ENCODE results near the gene GGPS1. TPM values are rescaled to one million over a fixed set of nuclear protein-coding genes. Genes with fewer than 3 reads are reported as not detected.

Gene GGPS1
- total RNA-seq, 1 experiment from 2014 or later = 37.3 TPM

- ChIA-PET POLR2A (interaction anchor here (1.8 kb wide), 1 partner anchor 37 kb away, joined by 18 read pairs; the partner anchor contains the start of genes ARID4B and GGPS1), CTCF (interaction anchor here (1.0 kb wide), 1 partner anchor 262 kb away, joined by 3 read pairs; no protein-coding TSS in a partner anchor)
- Mint-ChIP-seq H3K27me3 (ENCODE audit: low read depth) (no peaks in the 10 kb centered on the region; the same call in 1 of the 2 replicates), H3K4me3 (peak overlapping the region; percentile 98), H3K36me3 (peaks cover 5% of the 10 kb centered on the region), H3K4me1 (peaks cover 20% of the 10 kb centered on the region), H3K9me3 (no peaks in the 10 kb centered on the region), H3K27ac (peak overlapping the region; percentile 57)
- TF ChIP-seq, protein P1, sequence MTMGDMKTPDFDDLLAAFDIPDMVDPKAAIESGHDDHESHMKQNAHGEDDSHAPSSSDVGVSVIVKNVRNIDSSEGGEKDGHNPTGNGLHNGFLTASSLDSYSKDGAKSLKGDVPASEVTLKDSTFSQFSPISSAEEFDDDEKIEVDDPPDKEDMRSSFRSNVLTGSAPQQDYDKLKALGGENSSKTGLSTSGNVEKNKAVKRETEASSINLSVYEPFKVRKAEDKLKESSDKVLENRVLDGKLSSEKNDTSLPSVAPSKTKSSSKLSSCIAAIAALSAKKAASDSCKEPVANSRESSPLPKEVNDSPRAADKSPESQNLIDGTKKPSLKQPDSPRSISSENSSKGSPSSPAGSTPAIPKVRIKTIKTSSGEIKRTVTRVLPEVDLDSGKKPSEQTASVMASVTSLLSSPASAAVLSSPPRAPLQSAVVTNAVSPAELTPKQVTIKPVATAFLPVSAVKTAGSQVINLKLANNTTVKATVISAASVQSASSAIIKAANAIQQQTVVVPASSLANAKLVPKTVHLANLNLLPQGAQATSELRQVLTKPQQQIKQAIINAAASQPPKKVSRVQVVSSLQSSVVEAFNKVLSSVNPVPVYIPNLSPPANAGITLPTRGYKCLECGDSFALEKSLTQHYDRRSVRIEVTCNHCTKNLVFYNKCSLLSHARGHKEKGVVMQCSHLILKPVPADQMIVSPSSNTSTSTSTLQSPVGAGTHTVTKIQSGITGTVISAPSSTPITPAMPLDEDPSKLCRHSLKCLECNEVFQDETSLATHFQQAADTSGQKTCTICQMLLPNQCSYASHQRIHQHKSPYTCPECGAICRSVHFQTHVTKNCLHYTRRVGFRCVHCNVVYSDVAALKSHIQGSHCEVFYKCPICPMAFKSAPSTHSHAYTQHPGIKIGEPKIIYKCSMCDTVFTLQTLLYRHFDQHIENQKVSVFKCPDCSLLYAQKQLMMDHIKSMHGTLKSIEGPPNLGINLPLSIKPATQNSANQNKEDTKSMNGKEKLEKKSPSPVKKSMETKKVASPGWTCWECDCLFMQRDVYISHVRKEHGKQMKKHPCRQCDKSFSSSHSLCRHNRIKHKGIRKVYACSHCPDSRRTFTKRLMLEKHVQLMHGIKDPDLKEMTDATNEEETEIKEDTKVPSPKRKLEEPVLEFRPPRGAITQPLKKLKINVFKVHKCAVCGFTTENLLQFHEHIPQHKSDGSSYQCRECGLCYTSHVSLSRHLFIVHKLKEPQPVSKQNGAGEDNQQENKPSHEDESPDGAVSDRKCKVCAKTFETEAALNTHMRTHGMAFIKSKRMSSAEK (CRISPR knock-in tag; IDR thresholded peaks at IDR 0.05; ENCODE audit: borderline replicate concordance) = no peak
- TF ChIP-seq NR1H2 (CRISPR knock-in tag; IDR thresholded peaks at IDR 0.05) (no peak), E2F1 (CRISPR knock-in tag; IDR thresholded peaks at IDR 0.05) (no peak), ATF1 (CRISPR knock-in tag; IDR thresholded peaks at IDR 0.05) (no peak), IRF1 (CRISPR knock-in tag; IDR thresholded peaks at IDR 0.05) (no peak), ZNF281 (CRISPR knock-in tag; IDR thresholded peaks at IDR 0.05) (no peak), MLX (CRISPR knock-in tag; IDR thresholded peaks at IDR 0.05) (no peak), RELA (CRISPR knock-in tag; IDR thresholded peaks at IDR 0.05; ENCODE audit: borderline replicate concordance) (no peak), ZMAT4 (CRISPR knock-in tag; IDR thresholded peaks at IDR 0.05) (no peak)
- no peak for ATAC-seq
- DNase-seq (ENCODE audit: low spot score) = no peak
These were observed 37.9 kb downstream of the GGPS1 start for GRCh38 chr1:235366286-235366685.

GRCh38 chr1:235367000-235367908, 38.9 kb downstream of the GGPS1 start, which contains the start of gene TBCE:
Gene TBCE (plus strand): TSS chr1:235367427. CDS start chr1:235380050, 12,623 bp downstream.
- Mint-ChIP-seq H3K36me3 (peaks cover 7% of the 10 kb centered on the region), H3K27ac (peak within 1 kb of the TSS; percentile 99), H3K9me3 (no peaks in the 10 kb centered on the region), H3K4me3 (peak within 1 kb of the TSS; percentile 98), H3K4me1 (peaks cover 20% of the 10 kb centered on the region), H3K27me3 (ENCODE audit: low read depth) (no peaks in the 10 kb centered on the region; the same call in 1 of the 2 replicates)
- peak; percentile 98 for DNase-seq (ENCODE audit: low spot score)
- ATAC-seq = peak; percentile 99
- CTCF ChIA-PET = interaction anchor here (0.6 to 1.3 kb wide), 5 partner anchors 48 to 543 kb away, joined by 3 to 8 read pairs (median 4); no protein-coding TSS in a partner anchor
- POLR2A ChIA-PET = interaction anchor here (0.6 to 1.8 kb wide), 7 partner anchors 27 to 215 kb away, joined by 3 to 18 read pairs (median 3); partner anchors contain the start of genes ARID4B, GGPS1 and RBM34
- TF ChIP-seq GTF2I (CRISPR knock-in tag; conservative IDR thresholded peaks at IDR 0.05) (no peak), ZNF138 (CRISPR knock-in tag; conservative IDR thresholded peaks at IDR 0.05) (no peak), E2F5 (CRISPR knock-in tag; IDR thresholded peaks at IDR 0.05) (no peak; the same call in 1 of the 2 replicates), NFYB (CRISPR knock-in tag; conservative IDR thresholded peaks at IDR 0.05; ENCODE audit: low read depth) (no peak), ZNF396 (CRISPR knock-in tag; IDR thresholded peaks at IDR 0.05; ENCODE audit: borderline replicate concordance) (no peak), MYBL2 (CRISPR knock-in tag; IDR thresholded peaks at IDR 0.05) (no peak), ZMAT4 (CRISPR knock-in tag; IDR thresholded peaks at IDR 0.05) (0 out of 2 replicates have a peak, but pooled peaks have one; percentile 16)
- TF ChIP-seq, protein P2, sequence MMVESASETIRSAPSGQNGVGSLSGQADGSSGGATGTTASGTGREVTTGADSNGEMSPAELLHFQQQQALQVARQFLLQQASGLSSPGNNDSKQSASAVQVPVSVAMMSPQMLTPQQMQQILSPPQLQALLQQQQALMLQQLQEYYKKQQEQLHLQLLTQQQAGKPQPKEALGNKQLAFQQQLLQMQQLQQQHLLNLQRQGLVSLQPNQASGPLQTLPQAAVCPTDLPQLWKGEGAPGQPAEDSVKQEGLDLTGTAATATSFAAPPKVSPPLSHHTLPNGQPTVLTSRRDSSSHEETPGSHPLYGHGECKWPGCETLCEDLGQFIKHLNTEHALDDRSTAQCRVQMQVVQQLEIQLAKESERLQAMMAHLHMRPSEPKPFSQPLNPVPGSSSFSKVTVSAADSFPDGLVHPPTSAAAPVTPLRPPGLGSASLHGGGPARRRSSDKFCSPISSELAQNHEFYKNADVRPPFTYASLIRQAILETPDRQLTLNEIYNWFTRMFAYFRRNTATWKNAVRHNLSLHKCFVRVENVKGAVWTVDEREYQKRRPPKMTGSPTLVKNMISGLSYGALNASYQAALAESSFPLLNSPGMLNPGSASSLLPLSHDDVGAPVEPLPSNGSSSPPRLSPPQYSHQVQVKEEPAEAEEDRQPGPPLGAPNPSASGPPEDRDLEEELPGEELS (CRISPR knock-in tag; IDR thresholded peaks at IDR 0.05) = peak; percentile 58; the same call in 1 of the 2 replicates
